Measurements from ENCODE around the gene KCNIP4.

The KCNIP4 gene

DNA sequence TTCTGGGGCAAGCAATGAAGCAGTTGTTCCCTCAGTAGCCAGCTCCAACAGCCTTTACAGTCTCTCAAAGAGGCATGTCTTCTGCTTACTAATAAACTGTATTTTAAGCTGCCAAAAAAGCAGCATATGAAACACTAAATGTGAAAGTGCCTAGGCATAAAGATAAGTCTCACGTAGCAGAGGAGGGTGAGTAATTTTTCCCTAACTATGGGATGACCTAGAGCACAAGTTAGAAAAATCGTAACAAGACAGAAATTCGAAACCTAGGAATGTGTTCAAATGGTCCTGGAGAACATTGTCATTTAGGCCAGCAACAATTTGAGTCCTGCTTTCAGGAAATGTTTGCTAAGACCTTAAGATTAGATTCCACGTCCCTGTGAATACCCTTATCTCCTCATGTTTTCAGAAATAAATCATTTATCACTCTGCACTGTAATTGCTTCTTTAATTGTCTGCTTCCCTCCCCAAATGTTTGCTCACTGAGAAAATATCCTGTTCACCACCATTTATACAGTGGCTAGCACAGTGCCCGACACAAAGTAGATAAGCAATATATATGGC, 222.2 kb downstream of the KCNIP4 start:
- no peak for ATAC-seq
- no peaks in the 10 kb centered on the region for H3K36me3 Mint-ChIP-seq
- no peaks in the 10 kb centered on the region for H3K4me1 Mint-ChIP-seq
- H3K27ac Mint-ChIP-seq: no peak overlapping the region
- no peak overlapping the region for H3K4me3 Mint-ChIP-seq
- peaks cover 5% of the 10 kb centered on the region for H3K9me3 Mint-ChIP-seq
- no peaks in the 10 kb centered on the region for H3K27me3 Mint-ChIP-seq

DNA sequence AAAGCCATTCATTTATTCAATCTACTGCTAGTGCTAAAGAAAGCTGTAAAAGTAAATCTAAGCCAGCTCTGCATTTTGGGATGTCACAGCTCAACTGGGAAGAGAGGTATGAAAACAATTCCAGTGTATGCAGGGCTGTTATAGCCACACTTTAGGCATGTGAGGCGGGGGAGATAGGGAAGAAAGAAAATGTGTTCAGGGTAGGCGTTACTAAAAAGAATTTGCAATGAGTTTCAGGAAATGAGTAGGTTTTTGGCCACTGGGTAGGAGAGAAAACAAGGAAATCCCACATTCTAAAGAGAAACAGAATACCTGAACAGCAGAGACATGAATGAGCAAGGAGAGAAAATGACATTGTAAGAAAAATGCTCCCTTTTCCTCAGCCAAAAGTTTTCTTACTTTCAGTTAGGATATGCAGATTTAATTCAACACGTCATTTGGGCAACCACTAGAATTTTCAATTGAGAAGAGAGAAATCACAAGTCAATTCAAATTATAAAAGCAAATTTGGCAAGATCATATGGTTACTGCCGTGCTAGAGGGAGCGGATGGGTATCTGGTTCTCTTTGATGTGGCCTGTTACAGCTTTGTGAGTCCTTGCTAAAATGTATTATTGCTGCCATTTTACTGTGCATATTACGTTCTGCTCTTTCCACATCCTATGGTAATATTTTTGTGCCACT, 226.3 kb downstream of the KCNIP4 start:
- Mint-ChIP-seq H3K27ac (no peak overlapping the region), H3K4me1 (no peaks in the 10 kb centered on the region), H3K4me3 (no peak overlapping the region), H3K27me3 (no peaks in the 10 kb centered on the region), H3K9me3 (peaks cover 3% of the 10 kb centered on the region), H3K36me3 (no peaks in the 10 kb centered on the region)
- ATAC-seq: no peak

DNA sequence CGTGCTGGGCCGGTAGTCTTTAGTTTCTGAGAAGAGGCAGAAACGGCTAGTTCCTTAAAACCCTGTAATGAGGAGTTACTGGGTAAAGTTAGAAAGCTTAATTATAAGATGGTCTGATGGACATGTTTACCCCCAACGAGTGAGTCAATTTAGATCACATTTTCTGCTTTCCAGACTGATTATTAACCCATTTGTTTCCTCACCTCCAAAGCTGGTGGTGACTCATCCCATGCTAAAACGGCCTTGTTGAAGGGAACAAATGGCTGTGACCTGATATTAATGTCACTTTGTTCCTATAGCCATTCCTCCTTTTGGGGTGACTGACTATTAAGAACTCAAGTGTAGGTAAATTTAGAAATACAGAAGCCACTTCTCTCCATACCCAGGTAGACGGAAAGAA, 232.0 kb downstream of the KCNIP4 start:
- ATAC-seq: no peak
- Mint-ChIP-seq H3K27ac (no peak overlapping the region), H3K4me3 (no peak overlapping the region)

DNA sequence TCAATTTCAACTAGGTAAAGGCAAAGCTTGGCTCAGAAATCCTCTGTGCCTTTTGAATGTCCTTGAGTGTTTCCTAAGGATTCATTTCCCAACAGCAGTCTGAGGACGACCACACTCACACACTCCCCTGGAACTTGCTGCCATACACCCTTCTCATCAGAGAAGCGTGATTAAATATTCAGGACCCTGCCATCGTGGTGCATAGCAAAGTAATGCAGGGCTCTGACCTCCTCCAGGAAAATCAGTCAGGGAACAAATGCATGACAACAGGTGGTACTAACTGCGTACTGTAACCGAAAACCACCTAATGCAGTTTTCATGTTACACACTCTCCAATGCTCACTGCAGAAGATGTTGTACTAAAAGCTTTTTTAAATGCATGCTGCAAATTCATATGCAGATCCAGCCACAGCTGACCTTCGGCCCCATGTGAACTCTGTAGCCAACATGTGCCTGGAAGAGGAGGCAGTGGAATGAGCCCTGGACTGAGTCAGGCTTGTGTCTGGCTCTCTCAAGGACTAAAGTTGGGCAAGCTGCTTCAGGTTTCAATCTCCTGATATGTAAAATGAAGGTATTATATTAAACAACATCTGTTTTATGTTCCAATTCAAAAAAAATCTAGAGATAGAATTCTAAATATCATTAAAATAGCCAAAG, 238.3 kb downstream of the KCNIP4 start:
- H3K4me1 Mint-ChIP-seq: no peaks in the 10 kb centered on the region
- H3K36me3 Mint-ChIP-seq: no peaks in the 10 kb centered on the region
- no peak overlapping the region for H3K27ac Mint-ChIP-seq
- peaks cover 9% of the 10 kb centered on the region for H3K9me3 Mint-ChIP-seq
- H3K4me3 Mint-ChIP-seq: no peak overlapping the region
- H3K27me3 Mint-ChIP-seq: no peaks in the 10 kb centered on the region
- ATAC-seq: no peak

More for the DNA sequence above, 232.0 kb downstream of the KCNIP4 start:
- Mint-ChIP-seq H3K27me3 (no peaks in the 10 kb centered on the region), H3K9me3 (peaks cover 11% of the 10 kb centered on the region), H3K36me3 (no peaks in the 10 kb centered on the region), H3K4me1 (no peaks in the 10 kb centered on the region)

DNA sequence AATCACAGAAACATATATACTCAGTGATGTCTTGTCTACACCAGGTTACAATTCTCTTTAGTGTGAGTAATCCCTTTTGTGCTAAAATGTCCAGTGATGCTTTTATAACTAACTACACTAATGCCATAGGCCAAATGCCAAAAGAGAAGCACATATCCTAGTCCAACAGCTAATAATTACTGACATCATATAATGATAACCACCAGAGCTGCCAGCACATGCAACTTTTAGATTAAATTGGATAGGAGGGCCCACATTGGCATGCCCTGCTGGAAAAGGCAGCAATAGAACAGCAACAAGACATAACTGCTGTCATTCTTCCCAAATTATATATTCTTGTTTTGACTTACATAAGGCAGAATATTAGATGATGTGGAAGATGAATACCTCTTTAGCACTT, 238.8 kb downstream of the KCNIP4 start:
- no peaks in the 10 kb centered on the region for H3K36me3 Mint-ChIP-seq
- no peaks in the 10 kb centered on the region for H3K27me3 Mint-ChIP-seq
- H3K4me3 Mint-ChIP-seq: no peak overlapping the region
- no peak for ATAC-seq
- H3K9me3 Mint-ChIP-seq: peaks cover 12% of the 10 kb centered on the region
- no peak overlapping the region for H3K27ac Mint-ChIP-seq
- H3K4me1 Mint-ChIP-seq: no peaks in the 10 kb centered on the region

DNA sequence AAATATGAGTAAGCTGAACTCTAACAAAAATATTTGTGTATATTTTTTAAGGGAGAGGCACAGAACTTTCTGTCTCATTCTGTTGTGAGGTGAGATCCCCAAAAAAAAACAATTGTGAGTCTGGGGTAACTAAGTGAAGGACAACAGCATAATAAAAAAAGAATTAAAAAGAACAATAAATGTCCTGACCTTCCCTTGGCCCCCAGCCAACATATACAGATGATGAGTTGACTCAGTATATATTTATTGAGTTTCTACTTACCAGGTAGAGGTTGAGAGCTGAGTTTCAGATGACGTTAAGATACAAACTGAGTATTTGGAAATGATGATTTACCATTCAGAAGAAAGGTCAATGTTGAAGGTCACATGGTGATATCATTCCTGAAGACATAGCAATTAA, 239.5 kb downstream of the KCNIP4 start:
- ATAC-seq: no peak
- Mint-ChIP-seq H3K9me3 (peaks cover 9% of the 10 kb centered on the region), H3K27ac (no peak overlapping the region), H3K36me3 (no peaks in the 10 kb centered on the region), H3K27me3 (no peaks in the 10 kb centered on the region), H3K4me1 (no peaks in the 10 kb centered on the region), H3K4me3 (no peak overlapping the region)

DNA sequence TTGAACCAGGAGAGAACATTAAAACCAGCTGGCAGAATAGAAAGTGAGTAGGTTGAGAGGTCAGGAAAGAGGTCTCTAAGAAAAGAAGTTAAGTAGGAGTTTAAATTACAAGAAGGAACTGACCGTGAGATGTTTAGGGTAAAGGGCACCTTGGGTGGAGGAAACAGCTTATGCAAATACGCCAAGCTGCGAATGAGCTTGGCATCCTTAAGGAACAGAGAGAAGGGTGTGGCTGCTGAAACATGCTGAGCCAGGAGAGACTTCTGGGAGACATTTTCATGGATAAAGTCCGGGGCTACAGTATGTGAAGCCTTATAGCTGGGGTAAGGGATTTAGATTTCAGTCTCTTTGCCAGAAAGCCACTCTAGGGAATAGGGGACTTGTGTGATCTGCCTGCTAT, 249.1 kb downstream of the KCNIP4 start:
- Mint-ChIP-seq H3K27me3 (no peaks in the 10 kb centered on the region), H3K4me1 (no peaks in the 10 kb centered on the region), H3K36me3 (no peaks in the 10 kb centered on the region), H3K9me3 (peaks cover 6% of the 10 kb centered on the region), H3K27ac (no peak overlapping the region), H3K4me3 (no peak overlapping the region)
- ATAC-seq: no peak

DNA sequence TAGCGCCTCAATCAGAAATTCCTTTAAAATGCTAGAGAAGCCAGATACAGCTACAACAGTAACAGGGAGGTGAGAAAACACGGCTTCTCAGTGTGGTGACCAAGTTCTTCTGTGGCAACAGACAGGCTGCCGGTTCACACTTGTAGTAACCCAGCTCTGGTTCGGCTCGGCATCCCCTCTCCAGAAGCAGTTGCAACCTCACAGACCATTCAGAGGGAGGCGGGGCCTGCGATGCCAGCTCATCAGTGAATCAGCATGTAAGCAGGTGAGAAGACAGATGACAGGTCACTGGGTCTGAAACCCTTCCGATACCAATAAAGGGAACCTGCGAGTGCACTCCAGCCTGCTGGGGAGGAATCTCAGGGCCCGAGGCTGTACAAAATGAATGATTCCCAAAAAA, 251.0 kb downstream of the KCNIP4 start:
- no peaks in the 10 kb centered on the region for H3K4me1 Mint-ChIP-seq
- no peaks in the 10 kb centered on the region for H3K36me3 Mint-ChIP-seq
- H3K27ac Mint-ChIP-seq: no peak overlapping the region
- H3K9me3 Mint-ChIP-seq: peaks cover 8% of the 10 kb centered on the region
- ATAC-seq: no peak
- no peaks in the 10 kb centered on the region for H3K27me3 Mint-ChIP-seq
- no peak overlapping the region for H3K4me3 Mint-ChIP-seq

DNA sequence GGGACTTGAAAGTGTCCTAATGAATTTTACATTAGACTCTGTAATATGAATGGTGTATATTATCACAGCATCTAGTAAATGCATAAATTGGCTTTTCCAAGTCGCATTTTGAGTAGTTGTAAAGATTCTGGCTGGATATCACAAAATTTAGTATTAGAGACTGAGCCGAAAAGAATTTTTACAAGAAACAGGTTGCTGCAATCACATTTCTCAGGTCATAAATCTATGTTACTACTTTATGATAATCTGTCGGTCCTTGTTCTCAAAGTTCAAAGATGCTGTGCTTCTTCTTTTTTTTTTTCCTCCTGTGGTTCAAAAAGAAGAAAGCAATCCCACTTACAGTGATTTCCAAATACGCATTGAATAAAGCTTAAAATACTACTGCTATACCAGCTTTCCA, 253.4 kb downstream of the KCNIP4 start:
- Mint-ChIP-seq H3K27ac (no peak overlapping the region), H3K9me3 (peaks cover 5% of the 10 kb centered on the region), H3K4me1 (no peaks in the 10 kb centered on the region), H3K27me3 (no peaks in the 10 kb centered on the region), H3K4me3 (no peak overlapping the region), H3K36me3 (no peaks in the 10 kb centered on the region)
- ATAC-seq: no peak

DNA sequence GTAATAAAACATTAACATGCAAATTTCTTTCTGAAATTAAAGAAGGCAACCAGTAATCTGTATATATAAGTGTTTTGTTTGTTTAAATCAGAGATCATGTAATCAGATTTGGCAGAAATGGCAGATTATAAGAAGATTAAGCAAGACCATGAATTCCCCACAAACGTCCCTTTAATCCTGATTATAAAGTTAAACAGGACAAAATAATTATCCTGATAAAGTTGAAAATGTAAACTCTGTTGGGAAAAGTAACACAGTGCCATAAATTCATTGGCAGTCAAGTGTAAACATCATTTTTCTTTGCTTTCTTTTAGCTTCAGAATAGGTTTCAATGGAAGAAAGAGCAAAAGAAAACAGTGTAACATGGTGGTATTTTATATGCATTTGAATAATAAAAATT, 256.3 kb downstream of the KCNIP4 start:
- H3K4me1 Mint-ChIP-seq: no peaks in the 10 kb centered on the region
- no peak overlapping the region for H3K4me3 Mint-ChIP-seq
- ATAC-seq: no peak
- peaks cover 3% of the 10 kb centered on the region for H3K9me3 Mint-ChIP-seq
- no peaks in the 10 kb centered on the region for H3K36me3 Mint-ChIP-seq
- H3K27me3 Mint-ChIP-seq: no peaks in the 10 kb centered on the region
- no peak overlapping the region for H3K27ac Mint-ChIP-seq

DNA sequence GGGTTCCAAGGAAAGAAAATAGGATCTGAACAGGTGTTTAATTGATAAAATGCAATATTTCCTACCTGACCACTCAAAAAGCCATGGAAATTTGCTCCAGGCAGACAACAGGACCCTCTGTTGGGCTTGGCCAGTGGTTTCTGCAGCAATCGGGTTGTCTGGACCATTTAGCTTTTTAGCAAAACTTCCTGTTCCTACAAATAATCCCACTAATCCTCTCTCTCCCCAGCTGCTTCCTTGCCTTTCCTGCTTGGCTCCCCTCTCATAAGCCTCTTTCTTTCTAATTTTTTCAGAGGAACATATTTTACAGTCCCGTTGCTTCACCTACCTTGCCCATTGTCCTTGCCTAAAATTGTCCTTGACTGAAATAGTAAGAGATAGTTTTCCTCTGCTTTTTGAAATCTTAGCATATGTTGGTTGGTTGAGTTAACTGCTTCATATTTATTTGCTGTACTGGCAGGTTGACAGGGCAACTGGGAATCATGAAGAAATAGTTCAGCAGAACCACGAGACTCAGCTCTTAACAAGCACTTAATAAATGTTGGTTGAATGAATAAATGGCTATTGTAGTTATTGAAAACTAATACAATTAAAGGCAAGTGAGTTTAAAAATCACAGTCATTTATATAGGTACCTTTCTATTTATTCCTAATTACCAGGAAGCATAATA, 259.8 kb downstream of the KCNIP4 start:
- Mint-ChIP-seq H3K27ac (no peak overlapping the region), H3K36me3 (no peaks in the 10 kb centered on the region), H3K27me3 (no peaks in the 10 kb centered on the region), H3K4me1 (no peaks in the 10 kb centered on the region), H3K9me3 (peaks cover 3% of the 10 kb centered on the region), H3K4me3 (no peak overlapping the region)
- no peak for ATAC-seq

DNA sequence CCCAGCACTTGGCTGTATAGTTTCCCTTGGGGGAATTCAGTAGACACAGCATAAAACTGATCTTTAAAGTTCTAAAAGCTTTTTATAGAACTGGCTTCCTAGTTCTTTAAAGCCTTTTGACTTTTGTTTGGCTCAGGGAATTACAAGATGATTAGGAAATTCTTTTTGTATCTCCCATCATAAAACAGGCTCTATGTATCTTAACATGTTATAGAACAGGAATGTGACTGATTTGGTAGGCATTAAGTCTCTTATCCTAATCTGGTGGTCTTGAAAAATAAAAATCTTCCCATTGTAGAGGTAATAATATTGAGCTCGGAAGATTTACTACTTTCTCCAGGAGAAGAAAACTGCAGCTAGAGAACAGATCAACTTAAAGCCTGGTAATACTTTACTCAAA, 262.7 kb downstream of the KCNIP4 start:
- no peak for ATAC-seq
- Mint-ChIP-seq H3K4me3 (no peak overlapping the region), H3K4me1 (no peaks in the 10 kb centered on the region), H3K27me3 (no peaks in the 10 kb centered on the region), H3K27ac (no peak overlapping the region), H3K9me3 (no peaks in the 10 kb centered on the region), H3K36me3 (no peaks in the 10 kb centered on the region)

DNA sequence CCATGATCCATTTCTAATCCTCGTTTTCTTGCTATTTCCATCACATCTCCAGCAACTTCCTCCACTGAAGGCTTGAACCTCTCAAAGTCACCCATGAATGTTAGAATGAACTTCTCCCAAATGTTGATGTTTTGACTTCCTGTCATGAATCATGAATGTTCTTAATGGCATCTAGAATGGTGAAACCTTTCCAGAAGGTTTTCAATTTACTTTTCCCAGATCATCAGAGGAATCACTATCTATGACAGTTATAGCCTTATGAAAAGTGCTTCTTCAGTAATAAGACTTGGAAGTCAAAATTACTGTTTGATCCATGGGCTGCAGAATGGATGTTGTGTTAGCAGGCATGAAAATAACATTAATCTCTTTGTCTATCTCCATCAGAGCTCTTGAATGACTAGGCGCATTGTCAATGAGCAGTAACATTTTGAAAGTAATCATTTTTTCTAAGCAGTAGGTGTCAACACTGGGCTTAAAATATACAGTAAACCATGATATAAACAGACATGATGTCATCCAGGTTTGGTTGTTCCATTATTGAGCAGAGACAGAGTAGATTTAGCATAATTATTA, 268.2 kb downstream of the KCNIP4 start:
- Mint-ChIP-seq H3K9me3 (peaks cover 9% of the 10 kb centered on the region), H3K36me3 (no peaks in the 10 kb centered on the region), H3K27ac (no peak overlapping the region), H3K27me3 (no peaks in the 10 kb centered on the region), H3K4me3 (no peak overlapping the region), H3K4me1 (no peaks in the 10 kb centered on the region)
- ATAC-seq: no peak

DNA sequence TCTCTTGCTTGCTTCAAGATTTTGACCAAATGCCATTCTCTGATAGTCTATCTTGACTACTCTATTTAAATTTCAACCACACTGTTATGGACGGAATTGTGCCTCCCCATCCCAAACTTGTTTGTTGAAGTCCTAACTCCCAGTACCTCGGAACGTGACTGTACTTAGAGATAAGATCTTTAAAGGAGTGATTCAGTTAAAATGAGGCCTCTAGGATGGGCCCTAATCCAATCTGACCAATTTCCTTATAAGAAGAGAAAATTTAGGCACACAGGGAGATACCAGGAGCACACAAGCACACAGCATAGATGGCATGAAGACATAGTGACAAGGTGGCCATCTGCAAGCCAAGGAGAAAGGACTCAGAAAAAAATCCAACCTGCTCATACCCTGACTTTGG, 269.9 kb downstream of the KCNIP4 start:
- H3K4me1 Mint-ChIP-seq: no peaks in the 10 kb centered on the region
- H3K27me3 Mint-ChIP-seq: no peaks in the 10 kb centered on the region
- no peak overlapping the region for H3K4me3 Mint-ChIP-seq
- peaks cover 9% of the 10 kb centered on the region for H3K9me3 Mint-ChIP-seq
- no peak for ATAC-seq
- H3K36me3 Mint-ChIP-seq: no peaks in the 10 kb centered on the region
- no peak overlapping the region for H3K27ac Mint-ChIP-seq

DNA sequence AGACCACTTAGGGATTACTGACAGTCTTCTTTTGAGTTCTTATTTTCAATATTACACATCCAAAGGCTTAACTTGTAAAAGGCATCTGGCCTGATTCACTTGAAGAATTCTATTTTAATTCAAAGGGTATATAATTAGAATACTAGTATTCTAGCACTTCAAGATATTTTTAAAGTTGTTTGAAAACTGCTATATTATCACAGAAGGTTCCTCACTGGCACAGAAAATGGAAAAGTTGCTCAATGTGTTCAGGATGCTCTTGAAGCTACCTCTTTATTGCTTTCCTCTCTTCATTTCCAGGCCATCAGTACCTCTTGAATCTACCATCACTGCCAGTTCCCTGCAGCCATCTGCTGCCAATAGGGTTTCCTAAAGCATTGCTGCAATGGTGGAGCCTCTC, 271.4 kb downstream of the KCNIP4 start:
- Mint-ChIP-seq H3K4me1 (no peaks in the 10 kb centered on the region), H3K27me3 (no peaks in the 10 kb centered on the region), H3K36me3 (no peaks in the 10 kb centered on the region), H3K4me3 (no peak overlapping the region), H3K9me3 (peaks cover 9% of the 10 kb centered on the region), H3K27ac (no peak overlapping the region)
- ATAC-seq: no peak

Data from stimulated activated memory B cell treated with anti-CD40 and anti-IgM and Interleukin-4, amounts not matched to agents 10 μg/mL and 1 μg/mL and 100 μg/mL, for 72 hours (primary cell).